Measurements from ENCODE around the gene ANKRD34A. TPM values are rescaled to one million over a fixed set of nuclear protein-coding genes. Genes with fewer than 3 reads are reported as not detected.
A peak's percentile ranks its signal among the peaks of the same experiment; 100 is the strongest.
"Not testable (repeated sequence)": the region's sequence is repeated elsewhere in the genome, so short reads cannot be mapped to it uniquely, and the experiment has no call there.

ANKRD34A gene
- total and polyA plus RNA-seq, 2 of the 13 experiments (the other 11 are each of a cell fraction or from before 2014, with no cell fraction given) = 0.05 to 0.07 TPM

DNA sequence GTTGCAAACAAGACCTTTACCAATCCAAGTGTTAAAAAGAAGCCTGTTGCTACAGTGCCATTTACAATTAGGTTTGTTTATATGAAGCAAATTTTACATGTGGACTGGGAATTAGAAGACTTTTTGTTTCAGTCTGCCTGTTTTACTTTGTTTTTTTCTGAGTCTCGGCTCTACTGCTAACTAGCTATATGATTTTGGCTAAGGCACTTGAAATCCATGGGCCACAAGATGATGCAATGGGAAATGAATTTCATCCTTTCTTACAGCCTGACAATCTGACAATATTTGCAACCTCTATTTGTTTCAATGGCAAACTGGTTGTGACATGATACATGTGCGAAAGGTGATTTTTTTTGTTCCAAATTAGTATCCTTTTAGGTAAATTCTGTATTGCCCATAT lies 42.1 kb downstream of the ANKRD34A start:
- H3K79me2 ChIP-seq (ENCODE audit: insufficient read depth, low read length) = peaks cover 22% of the 10 kb centered on the region
- DNase-seq (ENCODE audit: low spot score) = no peak
- no peaks in the 10 kb centered on the region; a peak in 1 of 5 replicates for H3K27me3 ChIP-seq (ENCODE audit: control insufficient read depth in 1 of 2, insufficient read depth in 2 of 2, low read length in 2 of 2)
- no peak for ATAC-seq
- CTCF ChIA-PET (ENCODE audit: low intra/inter-chr PET ratio, low total read pairs) = no interaction called here
- no peak for FAIRE-seq
- H3K4me1 ChIP-seq (ENCODE audit: insufficient read depth, low read length) = peaks cover 21% of the 10 kb centered on the region
- H2AFZ ChIP-seq (ENCODE audit: low read length) = no peak overlapping the region
- H3K27ac ChIP-seq (ENCODE audit: extremely low read length, insufficient read depth, low read length) = no peak overlapping the region
- no peak overlapping the region for H3K4me2 ChIP-seq (ENCODE audit: low read depth, low read length)
- no peaks in the 10 kb centered on the region for H4K20me1 ChIP-seq (ENCODE audit: insufficient read depth, low read length)
- TF ChIP-seq, protein P1, sequence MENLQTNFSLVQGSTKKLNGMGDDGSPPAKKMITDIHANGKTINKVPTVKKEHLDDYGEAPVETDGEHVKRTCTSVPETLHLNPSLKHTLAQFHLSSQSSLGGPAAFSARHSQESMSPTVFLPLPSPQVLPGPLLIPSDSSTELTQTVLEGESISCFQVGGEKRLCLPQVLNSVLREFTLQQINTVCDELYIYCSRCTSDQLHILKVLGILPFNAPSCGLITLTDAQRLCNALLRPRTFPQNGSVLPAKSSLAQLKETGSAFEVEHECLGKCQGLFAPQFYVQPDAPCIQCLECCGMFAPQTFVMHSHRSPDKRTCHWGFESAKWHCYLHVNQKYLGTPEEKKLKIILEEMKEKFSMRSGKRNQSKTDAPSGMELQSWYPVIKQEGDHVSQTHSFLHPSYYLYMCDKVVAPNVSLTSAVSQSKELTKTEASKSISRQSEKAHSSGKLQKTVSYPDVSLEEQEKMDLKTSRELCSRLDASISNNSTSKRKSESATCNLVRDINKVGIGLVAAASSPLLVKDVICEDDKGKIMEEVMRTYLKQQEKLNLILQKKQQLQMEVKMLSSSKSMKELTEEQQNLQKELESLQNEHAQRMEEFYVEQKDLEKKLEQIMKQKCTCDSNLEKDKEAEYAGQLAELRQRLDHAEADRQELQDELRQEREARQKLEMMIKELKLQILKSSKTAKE (CRISPR knock-in tag; IDR thresholded peaks at IDR 0.05; ENCODE audit: borderline replicate concordance) = no peak
- TF ChIP-seq CEBPG (CRISPR knock-in tag; IDR thresholded peaks at IDR 0.05) = 0 out of 2 replicates have a peak, but pooled peaks have one; percentile 10
- peak; percentile 62 for TF ChIP-seq HNRNPK (IDR thresholded peaks at IDR 0.05; ENCODE audit: low read depth, low read length, poor library complexity, severe bottlenecking)
- TF ChIP-seq, protein P2, sequence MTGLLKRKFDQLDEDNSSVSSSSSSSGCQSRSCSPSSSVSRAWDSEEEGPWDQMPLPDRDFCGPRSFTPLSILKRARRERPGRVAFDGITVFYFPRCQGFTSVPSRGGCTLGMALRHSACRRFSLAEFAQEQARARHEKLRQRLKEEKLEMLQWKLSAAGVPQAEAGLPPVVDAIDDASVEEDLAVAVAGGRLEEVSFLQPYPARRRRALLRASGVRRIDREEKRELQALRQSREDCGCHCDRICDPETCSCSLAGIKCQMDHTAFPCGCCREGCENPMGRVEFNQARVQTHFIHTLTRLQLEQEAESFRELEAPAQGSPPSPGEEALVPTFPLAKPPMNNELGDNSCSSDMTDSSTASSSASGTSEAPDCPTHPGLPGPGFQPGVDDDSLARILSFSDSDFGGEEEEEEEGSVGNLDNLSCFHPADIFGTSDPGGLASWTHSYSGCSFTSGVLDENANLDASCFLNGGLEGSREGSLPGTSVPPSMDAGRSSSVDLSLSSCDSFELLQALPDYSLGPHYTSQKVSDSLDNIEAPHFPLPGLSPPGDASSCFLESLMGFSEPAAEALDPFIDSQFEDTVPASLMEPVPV (CRISPR knock-in tag; IDR thresholded peaks at IDR 0.05) = no peak
- TF ChIP-seq, protein P3, sequence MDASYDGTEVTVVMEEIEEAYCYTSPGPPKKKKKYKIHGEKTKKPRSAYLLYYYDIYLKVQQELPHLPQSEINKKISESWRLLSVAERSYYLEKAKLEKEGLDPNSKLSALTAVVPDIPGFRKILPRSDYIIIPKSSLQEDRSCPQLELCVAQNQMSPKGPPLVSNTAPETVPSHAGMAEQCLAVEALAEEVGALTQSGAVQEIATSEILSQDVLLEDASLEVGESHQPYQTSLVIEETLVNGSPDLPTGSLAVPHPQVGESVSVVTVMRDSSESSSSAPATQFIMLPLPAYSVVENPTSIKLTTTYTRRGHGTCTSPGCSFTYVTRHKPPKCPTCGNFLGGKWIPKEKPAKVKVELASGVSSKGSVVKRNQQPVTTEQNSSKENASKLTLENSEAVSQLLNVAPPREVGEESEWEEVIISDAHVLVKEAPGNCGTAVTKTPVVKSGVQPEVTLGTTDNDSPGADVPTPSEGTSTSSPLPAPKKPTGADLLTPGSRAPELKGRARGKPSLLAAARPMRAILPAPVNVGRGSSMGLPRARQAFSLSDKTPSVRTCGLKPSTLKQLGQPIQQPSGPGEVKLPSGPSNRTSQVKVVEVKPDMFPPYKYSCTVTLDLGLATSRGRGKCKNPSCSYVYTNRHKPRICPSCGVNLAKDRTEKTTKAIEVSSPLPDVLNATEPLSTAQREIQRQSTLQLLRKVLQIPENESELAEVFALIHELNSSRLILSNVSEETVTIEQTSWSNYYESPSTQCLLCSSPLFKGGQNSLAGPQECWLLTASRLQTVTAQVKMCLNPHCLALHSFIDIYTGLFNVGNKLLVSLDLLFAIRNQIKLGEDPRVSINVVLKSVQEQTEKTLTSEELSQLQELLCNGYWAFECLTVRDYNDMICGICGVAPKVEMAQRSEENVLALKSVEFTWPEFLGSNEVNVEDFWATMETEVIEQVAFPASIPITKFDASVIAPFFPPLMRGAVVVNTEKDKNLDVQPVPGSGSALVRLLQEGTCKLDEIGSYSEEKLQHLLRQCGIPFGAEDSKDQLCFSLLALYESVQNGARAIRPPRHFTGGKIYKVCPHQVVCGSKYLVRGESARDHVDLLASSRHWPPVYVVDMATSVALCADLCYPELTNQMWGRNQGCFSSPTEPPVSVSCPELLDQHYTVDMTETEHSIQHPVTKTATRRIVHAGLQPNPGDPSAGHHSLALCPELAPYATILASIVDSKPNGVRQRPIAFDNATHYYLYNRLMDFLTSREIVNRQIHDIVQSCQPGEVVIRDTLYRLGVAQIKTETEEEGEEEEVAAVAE (CRISPR knock-in tag; IDR thresholded peaks at IDR 0.05; ENCODE audit: borderline replicate concordance) = no peak
- H3K9me3 ChIP-seq (ENCODE audit: low read length) = no peaks in the 10 kb centered on the region
- intact Hi-C loops (cut with micrococcal nuclease; ENCODE audit: unreplicated experiment) (no loop called here), in situ Hi-C loops (cut with HindIII; ENCODE audit: extremely low pct_ligation_motif_present, low pct_unique_long_range_greater_than_20kb) (no loop called here)
- H3K4me3 ChIP-seq (replicated peaks in 1 of 3; ENCODE audit: insufficient read depth in 1 of 3, low read depth in 2 of 3, low read length in 3 of 3) = no peak overlapping the region
- no TSS peak for BruUV-seq (replicated peaks)
- no peaks in the 10 kb centered on the region; a peak in 4 of 5 replicates for H3K36me3 ChIP-seq (replicated peaks in 1 of 2; ENCODE audit: control insufficient read depth in 1 of 2, insufficient read depth in 2 of 2, low read length in 2 of 2)
- WGBS (ENCODE audit: low lambda C conversion rate) = 98% methylated on average over 2 of the region's 2 CpGs
- no peak overlapping the region for H3K9ac ChIP-seq (ENCODE audit: insufficient read depth, low read depth, low read length)
- POLR2A ChIA-PET = no interaction called here

DNA sequence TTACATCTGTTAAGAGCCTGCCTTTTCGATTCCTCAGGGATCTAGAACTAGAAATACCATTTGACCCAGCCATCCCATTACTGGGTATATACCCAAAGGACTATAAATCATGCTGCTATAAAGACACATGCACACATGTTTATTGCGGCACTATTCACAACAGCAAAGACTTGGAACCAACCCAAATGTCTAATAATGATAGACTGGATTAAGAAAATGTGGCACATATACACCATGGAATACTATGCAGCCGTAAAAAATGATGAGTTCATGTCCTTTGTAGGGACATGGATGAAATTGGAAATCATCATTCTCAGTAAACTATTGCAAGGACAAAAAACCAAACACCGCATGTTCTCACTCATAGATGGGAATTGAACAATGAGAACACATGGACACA lies 44.1 kb downstream of the ANKRD34A start:
- CTCF ChIA-PET (ENCODE audit: low intra/inter-chr PET ratio, low total read pairs) = not testable (repeated sequence)

More for the DNA sequence above, 44.1 kb downstream of the ANKRD34A start:
- H4K20me1 ChIP-seq (ENCODE audit: insufficient read depth, low read length); H3K9me3 ChIP-seq (ENCODE audit: low read length); ATAC-seq; in situ Hi-C loops (cut with HindIII; ENCODE audit: extremely low pct_ligation_motif_present, low pct_unique_long_range_greater_than_20kb); DNase-seq (ENCODE audit: low spot score); H3K27ac ChIP-seq (ENCODE audit: extremely low read length, insufficient read depth, low read length); H3K4me2 ChIP-seq (ENCODE audit: low read depth, low read length); intact Hi-C loops (cut with micrococcal nuclease; ENCODE audit: unreplicated experiment); FAIRE-seq; H3K79me2 ChIP-seq (ENCODE audit: insufficient read depth, low read length); BruUV-seq (replicated peaks); H2AFZ ChIP-seq (ENCODE audit: low read length); H3K36me3 ChIP-seq (replicated peaks in 1 of 2; ENCODE audit: control insufficient read depth in 1 of 2, insufficient read depth in 2 of 2, low read length in 2 of 2); H3K9ac ChIP-seq (ENCODE audit: insufficient read depth, low read depth, low read length); H3K4me3 ChIP-seq (replicated peaks in 1 of 3; ENCODE audit: insufficient read depth in 1 of 3, low read depth in 2 of 3, low read length in 3 of 3); H3K27me3 ChIP-seq (ENCODE audit: control insufficient read depth in 1 of 2, insufficient read depth in 2 of 2, low read length in 2 of 2): not testable (repeated sequence)
- 88% methylated on average over 4 of the region's 4 CpGs for WGBS (ENCODE audit: low lambda C conversion rate)
- H3K4me1 ChIP-seq (ENCODE audit: insufficient read depth, low read length) = peaks cover 18% of the 10 kb centered on the region
- POLR2A ChIA-PET = interaction anchor here (3.4 kb wide), 1 partner anchor 61 kb away, joined by 25 read pairs; the partner anchor contains the start of gene PIAS3
